Epidermal melanocyte (primary cell): ENCODE data around the gene DMXL2.
"Not testable (repeated sequence)": the region's sequence is repeated elsewhere in the genome, so short reads cannot be mapped to it uniquely, and the experiment has no call there.

ENCODE experiments used
- DNase-seq: peaks from one replicate; pipeline ENCODE4 v3.0.0; 2011; ENCODE audit warnings: low spot score; ENCODE audit not compliant: insufficient read length

Gene DMXL2

DNA sequence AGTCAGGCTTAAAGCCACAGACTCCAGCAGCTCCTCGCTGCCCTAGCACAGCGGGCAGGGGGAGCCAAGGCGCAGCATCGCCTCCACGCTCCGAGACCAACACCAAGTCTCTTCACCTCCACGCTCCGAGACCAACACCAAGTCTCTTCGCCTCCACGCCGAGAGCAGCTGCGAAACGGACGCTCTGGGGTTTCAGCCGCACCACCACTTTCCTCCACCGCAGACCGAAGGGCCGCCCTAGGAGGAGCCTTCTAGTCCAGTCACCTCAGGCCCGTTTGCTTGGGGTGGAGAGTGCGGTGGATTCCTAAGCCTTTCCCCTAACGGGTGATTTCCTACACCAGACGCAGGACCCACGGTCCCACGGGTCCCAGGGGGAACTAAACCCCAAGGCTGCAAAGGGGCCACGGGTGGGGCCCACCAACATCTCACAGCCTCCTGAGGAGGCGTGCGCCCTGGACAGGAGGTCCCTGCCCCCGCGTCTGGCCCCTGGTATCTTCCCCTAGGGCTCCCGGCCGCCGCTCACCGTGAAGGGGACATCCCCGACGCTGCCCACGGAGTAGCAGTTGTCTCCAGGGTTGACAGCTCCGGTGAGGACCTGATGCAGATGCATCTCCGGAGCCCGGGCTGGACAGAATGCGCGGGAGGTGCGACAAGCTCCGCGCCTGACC lies 501 bp downstream of the DMXL2 start:
- peak; percentile 43 for DNase-seq

DNA sequence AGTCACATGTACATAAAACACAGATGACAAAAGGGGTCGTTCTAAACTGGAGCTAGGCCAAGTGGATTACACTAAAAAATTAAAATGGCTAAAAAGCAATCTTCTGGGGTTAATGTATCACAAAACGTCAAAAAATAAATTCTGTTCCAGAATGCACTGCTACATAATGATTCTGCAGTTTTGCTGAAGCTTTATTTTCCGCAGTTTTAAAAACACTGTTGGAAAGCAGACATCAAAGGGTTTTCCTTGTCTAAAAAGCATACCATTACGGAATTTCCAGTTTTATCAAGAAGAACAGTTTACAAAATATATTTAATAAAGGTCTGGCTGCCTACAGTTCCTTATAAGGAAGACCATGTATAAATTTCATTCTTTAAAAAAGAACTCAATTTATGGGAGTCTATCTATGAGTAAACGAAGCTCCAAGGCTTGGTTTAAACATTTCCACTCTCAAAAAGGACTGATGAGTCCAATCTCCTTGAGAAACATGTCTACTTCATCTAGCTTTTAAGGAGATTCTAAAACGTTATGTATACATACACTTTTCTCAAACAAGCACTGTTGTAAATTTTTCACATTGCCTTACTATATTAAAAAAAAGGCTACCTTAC lies 1.3 kb downstream of the DMXL2 start:
- DNase-seq, result no peak

DNA sequence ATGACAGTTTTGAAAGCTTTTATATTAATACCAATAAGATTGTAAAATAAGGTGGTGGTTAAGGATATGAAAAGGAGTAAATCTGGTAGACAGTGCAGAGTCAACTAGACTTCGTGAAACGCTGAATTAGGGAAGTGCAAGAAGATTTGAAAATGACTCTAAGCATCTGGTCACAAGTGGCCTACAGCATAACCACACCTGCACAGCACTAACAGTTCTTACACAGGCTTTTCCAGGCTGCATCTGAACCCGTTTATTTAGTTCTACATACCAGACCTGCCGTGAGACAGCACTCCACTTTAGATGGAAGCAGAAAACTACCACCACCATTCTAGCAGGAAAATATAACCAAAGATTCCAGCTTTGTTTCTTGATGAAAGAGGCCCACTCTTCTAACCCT lies 1.9 kb downstream of the DMXL2 start:
- no peak for DNase-seq

DNA sequence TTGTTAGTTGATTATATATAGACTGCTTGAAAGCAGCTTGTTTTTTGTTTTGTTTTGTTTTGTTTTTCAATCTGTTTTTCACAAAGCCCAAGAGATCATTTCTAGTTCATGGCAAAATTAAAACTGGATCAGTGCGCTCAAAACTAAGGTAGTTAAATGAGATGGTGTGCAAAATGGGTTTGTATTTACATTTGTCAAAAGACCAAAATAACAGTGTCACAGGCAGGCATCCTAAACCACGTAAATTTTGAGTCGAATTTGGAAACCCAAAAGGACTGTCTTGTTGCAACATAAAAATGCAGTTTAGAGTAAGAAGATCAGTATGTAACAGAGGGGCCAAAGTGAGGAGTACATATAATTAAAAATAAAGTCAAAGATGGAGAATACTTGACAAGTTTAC lies 2.4 kb downstream of the DMXL2 start:
- no peak for DNase-seq

DNA sequence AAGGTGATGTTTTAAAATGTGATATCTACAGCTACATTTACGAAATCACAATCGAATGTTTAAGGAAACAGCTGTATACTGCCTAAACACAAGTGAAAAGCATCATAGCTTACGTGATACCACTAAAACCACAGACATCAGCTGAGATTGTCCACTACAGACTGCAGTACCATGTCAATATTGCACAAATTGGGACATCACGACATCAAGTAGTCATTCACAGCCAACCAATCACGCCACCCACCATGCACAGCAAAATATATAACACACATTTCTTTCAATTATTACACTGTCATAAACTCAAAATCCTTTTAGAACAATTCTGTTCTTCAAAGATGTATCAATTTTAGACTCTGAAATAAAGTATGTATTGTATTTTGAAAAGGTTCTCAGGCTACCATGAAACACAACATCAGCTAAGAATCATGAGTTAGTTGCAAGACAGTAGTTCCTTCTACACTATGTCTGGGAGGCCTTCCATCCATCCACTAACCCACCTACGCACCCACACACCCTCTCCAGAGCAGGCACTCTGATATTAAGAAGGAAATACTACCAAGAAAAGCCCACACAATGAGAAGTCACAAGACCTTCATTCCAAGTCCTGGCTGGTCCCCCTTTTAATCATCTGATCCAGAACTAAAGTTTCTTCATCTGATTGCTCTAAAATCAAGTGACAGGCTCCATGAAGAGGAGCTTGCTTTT lies 3.1 kb downstream of the DMXL2 start:
- DNase-seq, result no peak

DNA sequence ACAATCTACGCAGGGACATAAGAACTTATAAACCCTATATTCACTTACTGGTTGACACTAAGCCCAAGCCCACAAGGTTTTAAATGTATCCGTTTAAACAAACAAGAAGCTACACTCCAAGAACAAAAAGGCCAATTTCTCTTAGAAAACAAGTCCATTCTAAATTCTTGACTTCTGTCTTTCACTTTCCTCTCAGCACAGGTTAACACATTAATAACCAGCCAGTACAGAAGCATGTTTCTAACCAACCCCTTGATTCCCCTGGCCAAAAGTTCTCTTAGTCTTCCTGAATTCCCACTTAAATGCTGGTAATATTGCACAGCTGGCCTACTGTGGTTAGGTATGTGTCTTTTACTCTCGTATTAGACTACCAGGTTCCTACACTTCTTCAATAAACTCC lies 4.7 kb downstream of the DMXL2 start:
- no peak for DNase-seq

DNA sequence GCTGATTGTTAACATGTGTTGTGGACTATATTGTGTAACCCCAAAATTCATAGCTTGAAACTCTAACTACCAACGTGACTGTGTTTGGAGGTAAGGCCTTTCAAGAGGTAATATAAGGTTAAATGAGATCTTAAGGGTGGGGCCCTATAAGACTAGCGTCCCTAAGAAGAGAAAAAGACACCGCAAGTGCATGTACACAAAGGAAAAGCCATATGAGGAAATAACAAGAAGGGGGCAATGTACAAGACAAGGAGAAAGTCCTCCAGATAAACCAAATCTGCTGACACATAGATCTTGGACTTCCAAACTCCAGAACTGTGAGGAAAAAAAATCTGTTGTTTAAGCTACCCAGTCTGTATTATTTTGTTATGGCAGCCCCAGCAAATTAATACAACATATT lies 8.6 kb downstream of the DMXL2 start:
- no peak for DNase-seq

DNA sequence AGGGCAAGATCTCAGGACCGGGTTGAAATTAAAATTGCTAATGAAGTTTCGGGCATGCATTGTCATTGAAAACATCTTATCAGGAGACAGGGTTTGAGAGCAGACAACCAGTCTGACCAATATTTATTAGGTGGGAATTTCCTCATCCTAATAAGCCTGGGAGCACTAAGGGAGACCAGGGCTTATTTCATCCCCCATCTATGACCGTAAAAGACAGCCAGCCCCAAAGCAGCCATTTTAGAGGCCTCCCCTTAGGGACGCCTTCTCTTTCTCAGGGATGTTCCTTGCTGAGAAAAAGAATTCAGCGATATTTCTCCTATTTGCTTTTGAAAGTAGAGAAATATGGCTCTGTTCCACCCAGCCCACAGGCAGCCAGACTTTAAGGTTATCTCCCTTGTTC lies 9.9 kb downstream of the DMXL2 start:
- not testable (repeated sequence) for DNase-seq

DNA sequence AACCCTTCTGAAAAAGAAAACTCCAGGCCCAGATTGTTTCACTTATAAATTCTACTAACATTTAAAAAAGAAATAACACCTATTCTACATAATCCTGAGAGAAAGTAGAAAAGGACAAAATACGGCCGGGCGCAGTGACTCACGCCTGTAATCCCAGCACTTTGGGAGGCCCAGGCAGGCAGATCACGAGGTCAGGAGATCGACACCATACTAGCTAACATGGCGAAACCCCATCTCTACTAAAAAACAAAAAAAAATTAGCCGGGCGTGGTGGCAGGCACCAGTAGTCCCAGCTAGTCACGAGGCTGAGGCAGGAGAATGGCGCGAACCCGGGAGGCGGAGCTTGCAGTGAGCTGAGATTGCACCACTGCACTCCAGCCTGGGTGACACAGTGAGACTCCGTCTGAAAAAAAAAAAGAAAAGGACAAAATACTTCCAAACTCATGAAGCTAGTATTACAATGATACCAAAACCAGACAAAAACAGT lies 19.1 kb downstream of the DMXL2 start:
- not testable (repeated sequence) for DNase-seq

DNA sequence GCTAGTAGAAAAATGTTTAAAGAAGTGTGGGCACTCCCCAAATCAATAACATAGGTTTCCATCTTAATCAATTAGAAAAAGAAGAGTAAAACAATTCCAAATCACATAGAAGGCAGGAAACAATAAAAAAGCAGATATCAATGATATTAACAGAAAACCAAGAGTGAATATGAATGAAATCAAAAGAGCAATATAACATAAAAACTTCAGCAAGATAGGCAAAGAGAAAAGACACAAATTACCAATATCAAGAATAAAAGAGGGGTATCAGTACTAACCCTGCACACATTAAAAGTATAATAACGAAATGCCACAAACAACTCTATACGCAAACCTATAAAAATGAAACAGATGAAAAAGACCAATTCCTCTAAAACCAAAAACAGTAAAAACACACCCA lies 19.6 kb downstream of the DMXL2 start:
- no peak for DNase-seq

DNA sequence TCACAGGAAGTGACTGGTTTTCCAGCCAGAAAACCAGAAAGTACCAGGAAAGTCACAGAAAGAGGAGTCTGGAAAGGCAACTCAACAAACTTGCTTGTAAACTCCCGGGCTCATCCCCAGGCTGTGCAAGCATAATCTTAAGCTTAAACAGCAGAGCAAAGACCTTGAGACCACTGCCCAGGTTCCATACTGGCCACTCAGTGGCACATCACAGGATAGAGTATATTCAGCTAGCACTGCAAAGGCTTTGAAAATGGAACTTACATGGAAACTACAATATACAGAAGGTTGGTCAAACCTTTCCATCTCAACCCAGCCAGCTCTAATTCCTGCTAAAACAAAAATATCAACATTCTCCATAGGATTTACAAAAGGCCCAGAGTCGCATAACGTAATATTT lies 20.1 kb downstream of the DMXL2 start:
- no peak for DNase-seq

DNA sequence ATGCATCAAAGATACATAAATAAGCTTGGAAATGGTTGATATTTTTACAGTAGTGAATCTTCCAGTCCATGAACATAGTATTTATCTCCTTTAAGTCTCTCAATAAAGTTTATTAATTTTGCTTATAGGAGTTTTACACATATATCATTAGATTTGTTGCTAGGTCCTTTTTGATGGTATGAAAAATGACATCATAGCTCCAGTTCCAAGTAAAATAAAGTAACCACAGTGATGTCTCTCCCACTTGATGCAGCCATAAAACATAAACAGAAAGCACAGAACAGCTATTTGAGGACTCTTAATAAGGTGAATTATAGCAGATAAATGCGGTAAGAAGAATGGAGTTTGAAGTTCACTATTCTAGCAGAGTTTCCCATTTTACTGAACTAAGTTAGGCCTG lies 20.8 kb downstream of the DMXL2 start:
- DNase-seq, result no peak

DNA sequence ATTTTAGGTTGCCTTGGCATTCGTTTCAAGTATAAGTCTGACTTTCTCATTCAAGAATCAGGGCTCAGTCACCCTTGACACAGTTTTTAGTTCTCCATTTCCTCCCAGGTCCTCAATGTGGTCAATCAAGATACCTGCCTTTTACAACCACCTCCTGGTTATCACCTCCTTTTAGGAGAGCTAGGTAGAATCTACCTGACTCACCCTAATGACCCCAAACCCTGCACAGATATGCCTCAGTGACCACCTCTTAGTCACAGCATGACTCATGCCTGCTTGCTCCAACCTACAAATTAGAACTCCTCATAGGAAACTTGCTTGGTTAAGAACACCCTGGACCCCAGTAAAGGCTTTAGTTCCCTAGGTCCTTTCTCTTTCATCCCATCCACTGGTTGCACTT lies 22.5 kb downstream of the DMXL2 start:
- no peak for DNase-seq

DNA sequence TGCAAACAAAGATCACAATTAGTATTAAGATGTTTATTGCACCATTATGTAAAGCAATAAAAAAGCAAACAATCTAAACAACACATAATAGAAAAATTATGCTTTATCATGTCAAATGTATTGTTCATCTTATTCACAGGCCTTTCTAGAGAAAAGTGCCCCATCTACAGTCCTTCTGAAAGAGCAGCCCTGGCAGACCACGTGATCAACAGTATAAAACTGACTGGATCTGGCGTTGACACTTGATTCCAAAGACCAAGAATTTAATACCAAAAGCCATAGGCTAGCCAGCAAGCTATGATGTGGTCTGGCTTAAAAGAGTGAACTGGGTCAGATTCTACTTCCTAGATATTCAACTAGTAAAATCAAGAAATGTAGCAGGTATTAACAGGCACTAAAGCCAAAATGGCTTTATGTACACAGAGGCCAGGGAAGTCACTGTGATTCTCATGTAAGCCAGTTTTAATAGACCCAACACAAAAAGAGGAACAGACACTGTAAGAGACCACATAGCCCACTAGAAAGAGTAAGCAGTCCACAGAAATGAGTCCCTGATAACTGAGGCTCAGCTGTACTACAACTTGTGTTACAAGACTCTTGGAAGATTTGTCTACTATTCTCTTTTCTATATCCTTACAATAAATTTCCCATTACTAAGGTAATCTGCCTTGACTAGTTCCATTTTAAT lies 32.5 kb downstream of the DMXL2 start:
- DNase-seq, result no peak

DNA sequence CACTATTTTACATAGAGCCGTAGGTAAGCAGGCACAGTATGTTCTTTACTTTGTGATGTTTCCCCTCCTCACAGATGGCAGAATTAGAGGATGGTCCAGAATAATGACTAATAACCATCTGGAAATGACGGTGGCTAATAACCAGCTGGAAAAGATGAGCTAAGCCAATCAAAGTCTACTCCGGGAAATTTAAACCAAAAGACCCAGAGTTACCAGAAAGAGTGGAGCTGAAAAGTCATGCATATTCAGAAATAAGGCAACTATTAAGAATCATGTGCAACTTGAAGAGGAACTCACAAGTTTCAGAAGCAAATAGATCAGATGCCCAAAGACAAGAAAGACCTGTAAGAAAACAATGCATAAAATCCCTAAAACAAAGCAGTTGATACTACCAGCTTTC lies 33.6 kb downstream of the DMXL2 start:
- DNase-seq, result no peak

DNA sequence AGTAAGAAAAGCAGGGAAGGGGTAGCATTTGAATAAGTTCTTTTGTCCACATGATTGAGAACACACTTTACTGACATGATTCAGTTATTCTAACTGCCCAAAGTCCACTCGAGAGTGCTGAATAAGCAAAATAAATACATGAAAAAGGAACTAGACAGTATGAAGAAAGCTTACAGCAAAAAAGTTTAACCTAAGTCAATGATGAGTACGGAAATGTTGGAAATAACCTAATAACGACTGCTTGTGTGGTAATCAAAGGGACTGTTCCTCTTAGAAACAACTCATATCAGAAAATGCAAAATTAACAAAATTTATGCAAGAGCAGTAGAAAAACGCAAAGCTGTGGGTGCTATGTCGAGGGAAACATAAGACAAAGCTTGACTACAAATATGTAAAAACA lies 36.6 kb downstream of the DMXL2 start:
- no peak for DNase-seq

DNA sequence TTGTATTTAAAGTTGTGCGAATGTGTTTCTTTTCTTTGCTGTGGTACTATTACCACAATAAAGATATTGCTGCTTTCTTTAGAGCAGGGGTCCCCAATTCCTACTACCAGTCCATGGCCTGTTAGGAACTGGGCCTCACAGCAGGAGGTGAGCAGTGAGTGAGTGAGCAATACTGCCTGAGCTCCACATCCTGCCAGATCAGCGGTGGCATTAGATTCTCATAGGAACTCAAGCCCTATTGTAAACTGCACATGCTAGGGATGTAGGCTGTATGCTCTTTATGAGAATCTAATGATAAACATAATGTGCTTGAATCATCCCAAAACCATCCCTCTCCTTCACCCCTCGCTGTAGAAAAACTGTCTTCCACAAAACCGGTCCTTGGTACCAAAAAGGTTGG lies 41.6 kb downstream of the DMXL2 start:
- no peak for DNase-seq

DNA sequence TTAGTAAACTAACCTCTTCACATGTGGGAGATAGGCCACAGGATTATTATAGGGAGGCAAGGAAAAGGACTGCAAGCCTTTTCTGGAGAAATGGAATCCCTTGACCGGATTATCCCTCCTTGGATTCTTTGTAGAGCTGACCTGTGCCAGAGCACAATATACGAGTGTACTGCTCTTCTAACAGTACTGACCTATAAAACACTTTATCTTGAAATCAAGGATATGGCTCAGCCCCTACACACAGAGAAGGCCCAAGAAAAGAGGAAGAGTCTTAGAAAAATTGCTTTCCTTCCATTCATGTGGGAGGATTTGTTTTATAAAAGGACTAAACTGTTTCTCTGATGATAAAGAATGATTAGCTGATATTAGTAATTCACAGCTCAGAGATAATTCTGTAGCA lies 42.2 kb downstream of the DMXL2 start:
- no peak for DNase-seq

DNA sequence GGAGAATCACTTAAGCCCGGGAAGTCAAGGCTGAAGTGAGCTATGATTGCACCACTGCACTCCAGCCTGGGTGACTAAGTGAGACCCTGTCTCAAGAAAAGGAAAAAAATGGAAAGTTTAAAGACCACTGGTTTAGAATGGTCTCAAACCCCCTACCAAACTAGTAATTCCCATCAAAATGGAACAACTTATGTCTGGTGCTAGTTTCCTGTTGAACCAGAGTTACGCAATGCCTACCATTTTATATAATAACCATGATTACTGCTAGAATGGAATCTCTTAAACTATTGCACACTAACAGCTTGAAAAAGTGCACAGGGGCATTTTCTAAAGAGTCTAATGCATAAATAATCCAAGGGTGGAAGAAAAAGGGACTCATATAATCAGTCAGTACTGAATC lies 43.6 kb downstream of the DMXL2 start:
- DNase-seq, result no peak

DNA sequence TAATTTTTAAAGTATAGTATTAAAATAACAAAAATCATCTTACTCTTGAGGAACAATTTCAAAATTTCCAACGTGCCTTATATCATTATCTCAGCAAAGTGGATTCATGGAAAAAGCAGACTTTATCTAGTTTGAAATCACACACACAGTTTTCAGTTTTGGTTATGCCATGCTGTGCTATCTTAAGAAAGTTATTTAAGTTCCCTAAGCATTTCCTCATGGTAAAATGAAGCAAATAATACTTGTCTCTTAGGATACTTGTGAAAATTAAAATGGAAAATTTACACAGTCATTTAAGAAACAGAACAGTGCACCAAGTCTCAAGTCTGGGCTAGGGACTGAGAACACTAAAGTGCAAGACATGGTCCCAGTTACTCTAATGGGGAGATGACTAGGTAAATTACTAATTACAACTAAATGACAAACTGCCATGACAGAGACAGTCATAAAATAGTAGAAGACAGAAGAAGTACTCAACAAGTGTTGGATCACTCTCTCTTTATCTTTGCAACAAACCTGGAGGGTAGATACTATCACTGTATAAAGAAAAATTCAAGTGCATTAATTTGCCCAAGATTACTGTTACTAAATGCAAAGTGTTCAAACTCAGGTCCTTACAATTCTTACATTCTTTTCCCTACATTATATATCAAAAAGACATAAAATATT lies 44.8 kb downstream of the DMXL2 start:
- DNase-seq, result no peak

DNA sequence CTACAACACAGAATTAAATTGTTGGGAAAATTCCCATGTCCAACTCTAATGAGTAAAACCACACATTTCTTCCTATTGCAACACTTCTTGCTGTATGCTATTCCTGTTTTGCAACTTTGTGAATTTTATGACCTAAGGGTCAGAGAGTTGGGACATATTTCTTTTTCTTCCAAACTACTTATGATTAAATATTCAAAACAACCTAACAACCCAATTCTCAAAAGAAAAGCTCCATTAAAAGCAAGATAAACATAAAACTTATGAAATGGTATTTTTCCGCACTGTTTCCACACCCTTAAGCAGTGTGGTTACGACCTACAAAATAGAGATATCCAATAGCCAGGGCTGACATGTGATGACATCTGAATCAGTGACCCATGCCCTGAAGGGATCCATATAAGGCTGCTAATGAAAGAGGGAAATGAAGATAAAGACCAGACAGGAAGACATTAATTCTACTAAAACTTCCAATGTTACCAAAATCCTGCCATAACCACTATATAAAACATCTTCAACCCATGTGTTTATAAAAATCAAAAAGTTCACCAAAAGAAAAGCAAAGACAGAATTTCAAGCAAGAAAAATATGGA lies 45.6 kb downstream of the DMXL2 start:
- no peak for DNase-seq
